Lung (tissue), 12 donors: ENCODE results near the gene CCNQ. TPM values are rescaled to one million over a fixed set of nuclear protein-coding genes. Genes with fewer than 3 reads are reported as not detected.

ENCODE experiments used
- ATAC-seq: fragments of 200-7000 bp; cut with Tn5 transposase; one replicate; pipeline ENCODE4 v1.9.1; 2020; ENCODE audit warnings: moderate number of reproducible peaks; ENCODE audit not compliant: insufficient read depth, low FRiP score
- DNase-seq, 3 donors: peaks; one replicate each; pipeline ENCODE4 v3.0.0-alpha.2; 2013 to 2017
- H3K27ac ChIP-seq, 2 donors: one replicate each; pipeline ENCODE4 v1.5.1; 2013; ENCODE audit warnings: mild to moderate bottlenecking in 2 of 2, moderate library complexity in 2 of 2, control low read depth in 1 of 2, inconsistent platforms in 1 of 2, low read depth in 1 of 2, low read length in 1 of 2
- H3K27me3 ChIP-seq, 3 donors: one replicate each; pipeline ENCODE4 v1.5.1; 2013; ENCODE audit warnings: low read length in 2 of 3; ENCODE audit not compliant: control insufficient read depth in 3 of 3, insufficient read depth in 3 of 3
- H3K36me3 ChIP-seq, 4 donors: one replicate each; pipeline ENCODE4 v1.5.1; 2013; ENCODE audit warnings: low read length in 4 of 4, mild to moderate bottlenecking in 1 of 4, moderate library complexity in 1 of 4; ENCODE audit not compliant: control insufficient read depth in 4 of 4, insufficient read depth in 4 of 4
- H3K4me1 ChIP-seq, 5 donors: one replicate each; pipeline ENCODE4 v1.5.1; 2013; ENCODE audit warnings: low read length in 5 of 5, mild to moderate bottlenecking in 2 of 5, moderate library complexity in 1 of 5; ENCODE audit not compliant: control insufficient read depth in 5 of 5, insufficient read depth in 5 of 5
- H3K4me3 ChIP-seq: one replicate; pipeline ENCODE4 v1.5.1; 2013; ENCODE audit warnings: mild to moderate bottlenecking, control low read depth, moderate library complexity
- H3K9ac ChIP-seq, 2 donors: one replicate each; pipeline ENCODE4 v1.5.1; 2013; ENCODE audit warnings: low read length in 2 of 2, control low read depth in 1 of 2; ENCODE audit not compliant: insufficient read depth in 1 of 2
- H3K9me3 ChIP-seq, 4 donors: one replicate each; pipeline ENCODE4 v1.5.1; 2013; ENCODE audit warnings: low read length in 3 of 4, mild to moderate bottlenecking in 1 of 4, moderate library complexity in 1 of 4; ENCODE audit not compliant: control insufficient read depth in 4 of 4, insufficient read depth in 3 of 4
- CTCF ChIP-seq: IDR thresholded peaks from 2 replicates; pipeline ENCODE4 v1.5.1; 2012; ENCODE audit warnings: mild to moderate bottlenecking; ENCODE audit errors: control extremely low read depth, extremely low read depth
- WGBS, 2 donors: extraction: QIAGEN DNeasy Blood & Tissue Kit; methylation state at CpG; one replicate each; pipeline ENCODE4 v1.1.7; 2013; 5-methylcytosine and 5-hydroxymethylcytosine counted together
- polyA plus RNA-seq, 2 donors: library from polyadenylated mRNA; stranded (reverse); fragments of 200-250 nt; gene quantifications; one replicate each; pipeline ENCODE4 v1.2.1, GENCODE V29; 2013
- total RNA-seq, 2 donors: library from RNA; depleted of rRNA in 1 of 2; stranded (reverse); fragments of >200 nt in 1 of 2; gene quantifications; one replicate each; pipeline ENCODE4 v1.2.1, GENCODE V29; 2014 to 2021
- donor health status: control.
- donor health status: control.
- donor health status: Bipolar disorder and iron deficiency.
- donor health status: healthy.
- donor health status: DM: yes; HTN: yes; CAD: no.

Gene CCNQ
- total and polyA plus RNA-seq, 4 donors, result 14.2 to 46.4 (median 24.9) TPM

GRCh38 chrX:153571534-153571908 is 27.4 kb downstream of the CCNQ start:
- no peaks in the 10 kb centered on the region for H3K27me3 ChIP-seq
- no peak overlapping the region for H3K9ac ChIP-seq

GRCh38 chrX:153569475-153569874 is 29.5 kb downstream of the CCNQ start:
- H3K9ac ChIP-seq, result no peak overlapping the region
- H3K27ac ChIP-seq, result no peak overlapping the region
- no peaks in the 10 kb centered on the region for H3K4me1 ChIP-seq
- ATAC-seq (no peak), DNase-seq (no peak)
- no peak overlapping the region for H3K4me3 ChIP-seq
- no peaks in the 10 kb centered on the region for H3K9me3 ChIP-seq
- TF ChIP-seq CTCF, result no peak
- H3K36me3 ChIP-seq, result no peaks in the 10 kb centered on the region
- no peaks in the 10 kb centered on the region for H3K27me3 ChIP-seq
- 67 to 87% methylated on average over 13 of the region's 13 CpGs for WGBS, 2 donors

More at GRCh38 chrX:153571534-153571908, 27.4 kb downstream of the CCNQ start:
- no peak for ATAC-seq
- Histone ChIP-seq H3K4me3 (no peak overlapping the region), H3K36me3 (no peaks in the 10 kb centered on the region), H3K9me3 (no peaks in the 10 kb centered on the region), H3K4me1 (no peaks in the 10 kb centered on the region), H3K27ac (no peak overlapping the region)
- WGBS, 2 donors, result 62 to 74% methylated on average over 6 of the region's 6 CpGs
- DNase-seq, result no peak
- TF ChIP-seq CTCF, result no peak

GRCh38 chrX:153568451-153569011 is 30.4 kb downstream of the CCNQ start:
- ATAC-seq (no peak), DNase-seq (no peak)
- 84 to 87% methylated on average over 20 to 21 of the region's 21 CpGs for WGBS, 2 donors
- no peaks in the 10 kb centered on the region for H3K4me1 ChIP-seq
- H3K27ac ChIP-seq, result no peak overlapping the region
- TF ChIP-seq CTCF, result no peak
- H3K9me3 ChIP-seq, result no peaks in the 10 kb centered on the region
- H3K27me3 ChIP-seq, result no peaks in the 10 kb centered on the region
- no peak overlapping the region for H3K9ac ChIP-seq
- H3K36me3 ChIP-seq, result no peaks in the 10 kb centered on the region
- H3K4me3 ChIP-seq, result no peak overlapping the region
